Duodenal mucosa (tissue), 2 donors: Measurements from ENCODE around the gene CFAP58.

Experiments used
- H3K27ac ChIP-seq: one replicate; pipeline ENCODE4 v1.7.0; 2013; ENCODE audit warnings: low read depth, low read length
- H3K27me3 ChIP-seq, 2 donors: one replicate each; pipeline ENCODE4 v1.7.0; 2013; ENCODE audit warnings: low read length in 2 of 2, control low read depth in 1 of 2; ENCODE audit not compliant: insufficient read depth in 2 of 2, control insufficient read depth in 1 of 2
- H3K36me3 ChIP-seq, 2 donors: one replicate each; pipeline ENCODE4 v1.7.0; 2013; ENCODE audit warnings: low read length in 2 of 2, control low read depth in 1 of 2; ENCODE audit not compliant: insufficient read depth in 2 of 2, control insufficient read depth in 1 of 2
- H3K4me1 ChIP-seq, 2 donors: one replicate each; pipeline ENCODE4 v1.7.0; 2013; ENCODE audit warnings: low read length in 2 of 2, control low read depth in 1 of 2; ENCODE audit not compliant: insufficient read depth in 2 of 2, control insufficient read depth in 1 of 2
- H3K4me3 ChIP-seq, 2 donors: one replicate each; pipeline ENCODE4 v1.7.0; 2013; ENCODE audit warnings: low read length in 2 of 2, low read depth in 1 of 2
- H3K9ac ChIP-seq, 2 donors: one replicate each; pipeline ENCODE4 v1.7.0; 2013; ENCODE audit warnings: low read length in 2 of 2, low read depth in 1 of 2
- H3K9me3 ChIP-seq, 2 donors: one replicate each; pipeline ENCODE4 v1.7.0; 2013; ENCODE audit warnings: low read length in 2 of 2, control low read depth in 1 of 2; ENCODE audit not compliant: control insufficient read depth in 1 of 2

CFAP58 gene, protein sequence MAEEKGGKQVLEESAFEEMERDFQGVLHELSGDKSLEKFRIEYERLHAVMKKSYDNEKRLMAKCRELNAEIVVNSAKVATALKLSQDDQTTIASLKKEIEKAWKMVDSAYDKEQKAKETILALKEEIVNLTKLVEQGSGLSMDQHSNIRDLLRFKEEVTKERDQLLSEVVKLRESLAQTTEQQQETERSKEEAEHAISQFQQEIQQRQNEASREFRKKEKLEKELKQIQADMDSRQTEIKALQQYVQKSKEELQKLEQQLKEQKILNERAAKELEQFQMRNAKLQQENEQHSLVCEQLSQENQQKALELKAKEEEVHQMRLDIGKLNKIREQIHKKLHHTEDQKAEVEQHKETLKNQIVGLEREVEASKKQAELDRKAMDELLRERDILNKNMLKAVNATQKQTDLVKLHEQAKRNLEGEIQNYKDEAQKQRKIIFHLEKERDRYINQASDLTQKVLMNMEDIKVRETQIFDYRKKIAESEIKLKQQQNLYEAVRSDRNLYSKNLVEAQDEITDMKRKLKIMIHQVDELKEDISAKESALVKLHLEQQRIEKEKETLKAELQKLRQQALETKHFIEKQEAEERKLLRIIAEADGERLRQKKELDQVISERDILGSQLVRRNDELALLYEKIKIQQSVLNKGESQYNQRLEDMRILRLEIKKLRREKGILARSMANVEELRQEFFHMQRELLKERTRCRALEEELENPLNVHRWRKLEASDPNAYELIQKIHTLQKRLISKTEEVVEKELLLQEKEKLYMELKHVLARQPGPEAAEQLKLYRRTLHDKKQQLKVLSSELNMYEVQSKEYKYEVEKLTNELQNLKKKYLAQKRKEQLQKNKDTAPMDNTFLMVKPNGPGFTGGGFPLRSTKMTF

DNA sequence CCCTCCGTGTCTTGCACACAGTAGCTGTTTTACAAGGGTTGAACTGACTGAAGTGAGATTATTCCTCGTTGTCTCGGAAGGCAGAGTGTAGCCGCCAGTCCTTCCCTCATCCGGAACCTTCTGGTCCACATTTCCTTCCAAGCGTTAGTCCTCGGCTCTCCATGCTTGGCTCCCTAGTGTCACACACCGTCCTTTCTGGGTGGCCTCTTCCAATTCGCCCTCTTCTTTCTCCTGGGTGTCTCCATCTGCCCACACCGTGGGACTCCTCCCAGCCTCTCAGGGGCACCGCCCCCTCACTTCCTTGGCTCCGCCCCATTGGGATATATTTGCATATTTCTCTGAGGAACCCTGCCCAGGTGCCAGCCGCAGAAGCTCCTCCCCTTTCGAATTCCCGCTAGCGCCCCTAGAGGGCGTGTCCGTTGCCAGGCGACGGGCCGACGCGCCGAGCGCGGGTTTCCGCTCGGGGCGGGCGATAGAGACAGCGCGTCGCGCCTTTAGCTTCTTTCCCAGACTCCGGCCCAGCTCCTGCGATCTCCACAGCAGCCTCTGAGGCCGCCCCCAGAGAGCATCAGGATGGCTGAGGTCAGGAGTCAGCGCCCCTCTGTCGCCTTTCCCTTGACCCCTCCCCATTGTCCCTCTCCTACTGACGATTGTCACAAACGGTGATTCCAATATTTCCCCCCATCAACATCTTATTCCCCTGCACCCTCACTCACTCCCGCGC, at the start of gene CFAP58:
TSS of gene CFAP58 (plus strand) at position 509 of the 724 bp plus-strand sequence. CDS start at position 574, 65 bp downstream.
- no peak within 1 kb of the TSS for H3K27ac ChIP-seq
- no peaks in the 10 kb centered on the region for H3K36me3 ChIP-seq
- no peaks in the 10 kb centered on the region for H3K27me3 ChIP-seq
- no peak within 1 kb of the TSS for H3K9ac ChIP-seq
- H3K9me3 ChIP-seq = no peaks in the 10 kb centered on the region
- H3K4me1 ChIP-seq = peaks cover 22 to 30% of the 10 kb centered on the region in 2 donors
- H3K4me3 ChIP-seq = peak within 1 kb of the TSS; percentile 72 to 73

DNA sequence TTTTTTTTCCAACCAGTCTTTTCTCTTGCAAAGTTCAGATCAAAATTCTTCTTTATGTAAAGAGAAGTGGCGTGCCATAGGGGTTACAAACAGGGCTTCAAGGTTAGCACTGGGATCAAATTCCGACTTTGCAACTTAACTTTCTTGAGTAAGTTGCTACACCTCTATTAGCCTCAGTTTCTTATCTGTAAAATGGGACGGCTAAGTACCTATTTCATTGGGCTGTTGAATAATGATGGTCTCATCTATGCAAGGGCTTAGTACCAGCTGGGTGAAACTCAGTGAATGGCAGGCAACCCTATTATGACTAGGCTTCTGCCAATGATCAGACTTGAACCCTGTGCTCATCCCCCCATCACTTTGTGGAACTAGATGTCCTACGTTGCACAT, 49.3 kb upstream of the CFAP58 start:
- H3K4me1 ChIP-seq = peaks cover 27 to 39% of the 10 kb centered on the region in 2 donors
- H3K27ac ChIP-seq = no peak overlapping the region
- H3K27me3 ChIP-seq = no peaks in the 10 kb centered on the region
- H3K36me3 ChIP-seq = no peaks in the 10 kb centered on the region
- no peak overlapping the region for H3K4me3 ChIP-seq
- H3K9me3 ChIP-seq = no peaks in the 10 kb centered on the region
- H3K9ac ChIP-seq = no peak overlapping the region

DNA sequence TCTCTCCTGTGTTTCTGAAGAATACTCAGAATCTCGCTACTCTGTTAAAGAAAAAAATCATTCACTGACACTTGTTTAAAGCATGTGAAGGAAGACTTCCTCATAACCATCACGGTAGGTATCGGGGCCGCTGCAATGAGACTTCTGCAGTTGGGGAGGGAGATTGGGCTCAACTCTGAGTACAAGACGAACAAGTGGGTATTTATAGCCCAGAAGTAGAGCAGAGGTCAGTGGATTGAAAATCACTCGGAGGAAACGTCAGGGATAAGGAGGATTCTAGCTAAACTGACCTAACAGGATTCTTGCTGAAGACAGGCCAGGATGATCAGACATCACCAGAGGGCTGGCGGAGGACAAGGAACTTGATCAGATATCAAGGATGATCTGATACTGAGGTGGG, 48.7 kb upstream of the CFAP58 start:
- peaks cover 27 to 33% of the 10 kb centered on the region in 2 donors for H3K4me1 ChIP-seq

DNA sequence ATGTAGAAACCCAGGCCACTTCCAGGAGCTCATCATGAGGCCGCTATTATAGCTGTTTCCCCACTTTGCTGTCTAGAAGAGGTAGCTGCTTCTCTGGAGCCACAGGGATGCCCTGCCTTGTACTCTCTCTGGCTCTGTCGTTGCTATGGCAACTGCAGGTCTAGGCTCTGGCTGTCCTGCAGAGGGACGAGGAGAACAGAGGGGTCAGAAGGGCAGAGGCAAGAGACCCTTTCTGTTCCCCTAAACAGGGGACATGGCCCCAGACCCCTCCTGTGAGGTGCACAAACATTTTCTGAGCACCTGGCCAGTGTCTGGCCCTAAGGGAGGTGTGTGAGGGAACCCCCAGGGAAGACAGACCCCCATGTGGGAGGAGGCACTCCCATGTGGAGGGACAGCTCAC, 46.7 kb upstream of the CFAP58 start:
- Histone ChIP-seq H3K27ac (no peak overlapping the region), H3K9me3 (no peaks in the 10 kb centered on the region), H3K4me3 (no peak overlapping the region), H3K4me1 (peaks cover 15 to 21% of the 10 kb centered on the region in 2 donors), H3K36me3 (peaks cover 4 to 6% of the 10 kb centered on the region in 2 donors), H3K27me3 (no peaks in the 10 kb centered on the region), H3K9ac (no peak overlapping the region)

More for the DNA sequence above, 48.7 kb upstream of the CFAP58 start:
- Histone ChIP-seq H3K9me3 (no peaks in the 10 kb centered on the region), H3K4me3 (no peak overlapping the region), H3K9ac (no peak overlapping the region), H3K36me3 (no peaks in the 10 kb centered on the region), H3K27me3 (no peaks in the 10 kb centered on the region), H3K27ac (no peak overlapping the region)

DNA sequence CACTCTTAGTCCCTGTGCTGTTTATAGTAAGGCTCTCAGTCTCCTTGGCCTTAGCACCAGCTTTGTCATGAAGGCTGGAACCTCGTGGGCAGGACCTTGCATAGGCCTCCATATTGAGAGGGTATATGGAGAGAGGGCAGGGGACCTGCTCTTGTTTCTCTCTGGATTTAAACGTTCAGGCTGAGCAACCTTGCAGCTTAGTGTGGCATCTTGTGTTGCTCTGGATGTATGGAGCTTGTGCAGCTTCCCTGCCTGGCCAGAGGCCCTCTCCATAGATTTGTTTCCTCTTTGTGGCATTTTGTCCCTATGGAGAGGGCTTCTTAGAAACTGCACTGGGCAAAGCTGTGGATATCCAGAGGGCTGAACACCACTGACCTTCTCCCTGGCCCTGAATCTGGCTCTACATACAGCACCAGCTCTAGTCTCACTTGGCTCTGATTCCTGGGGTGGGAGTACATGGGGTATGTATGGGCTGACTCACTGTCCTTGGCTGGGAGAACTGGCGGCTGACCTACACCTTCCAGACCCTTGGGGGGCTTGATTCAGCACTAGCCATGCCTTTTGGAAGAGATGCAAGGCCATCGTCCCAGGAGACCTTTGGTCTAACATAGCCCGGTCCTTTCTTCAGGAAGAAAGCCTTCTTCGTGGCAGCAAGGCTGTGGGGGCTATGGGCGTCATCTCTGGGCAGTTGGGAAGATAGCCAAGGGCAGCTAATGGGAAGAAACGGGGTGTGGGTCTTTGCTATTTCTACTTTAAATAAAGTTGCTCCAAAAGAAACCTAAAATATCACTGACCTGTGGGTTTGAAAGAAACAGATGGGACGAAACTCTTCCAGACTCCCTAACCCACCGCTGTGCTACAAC, 45.8 kb upstream of the CFAP58 start:
- no peak overlapping the region for H3K9ac ChIP-seq
- no peak overlapping the region for H3K4me3 ChIP-seq
- H3K27me3 ChIP-seq = no peaks in the 10 kb centered on the region
- peaks cover 15 to 21% of the 10 kb centered on the region in 2 donors for H3K4me1 ChIP-seq
- no peak overlapping the region for H3K27ac ChIP-seq
- peaks cover 6% of the 10 kb centered on the region in 2 donors for H3K36me3 ChIP-seq
- no peaks in the 10 kb centered on the region for H3K9me3 ChIP-seq

DNA sequence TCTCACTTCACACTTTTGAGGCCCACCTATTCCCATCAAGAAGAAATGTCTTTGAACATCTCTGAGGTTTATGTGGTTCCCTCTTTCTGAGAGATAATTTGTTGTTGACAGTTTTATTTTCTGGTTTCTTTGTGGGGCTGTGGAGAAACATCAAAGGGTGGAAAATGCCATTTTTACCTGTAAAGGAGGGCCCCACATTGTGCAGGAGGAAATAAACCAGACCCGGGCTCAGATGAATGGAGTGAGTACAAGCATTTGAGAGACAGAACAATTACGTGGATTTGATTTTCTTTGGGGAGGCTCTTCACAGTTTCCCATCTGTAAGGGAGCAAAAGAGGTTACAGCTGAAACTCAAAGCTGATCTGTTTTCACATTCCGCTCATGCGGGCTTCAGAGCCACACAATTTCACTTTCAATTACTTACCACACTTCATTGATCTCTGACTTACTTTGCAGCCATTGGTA, 45.2 kb upstream of the CFAP58 start:
- peaks cover 6 to 13% of the 10 kb centered on the region in 2 donors for H3K36me3 ChIP-seq
- no peak overlapping the region for H3K27ac ChIP-seq
- no peak overlapping the region for H3K4me3 ChIP-seq
- no peaks in the 10 kb centered on the region for H3K9me3 ChIP-seq
- H3K27me3 ChIP-seq = no peaks in the 10 kb centered on the region
- peaks cover 15 to 21% of the 10 kb centered on the region in 2 donors for H3K4me1 ChIP-seq
- H3K9ac ChIP-seq = no peak overlapping the region

DNA sequence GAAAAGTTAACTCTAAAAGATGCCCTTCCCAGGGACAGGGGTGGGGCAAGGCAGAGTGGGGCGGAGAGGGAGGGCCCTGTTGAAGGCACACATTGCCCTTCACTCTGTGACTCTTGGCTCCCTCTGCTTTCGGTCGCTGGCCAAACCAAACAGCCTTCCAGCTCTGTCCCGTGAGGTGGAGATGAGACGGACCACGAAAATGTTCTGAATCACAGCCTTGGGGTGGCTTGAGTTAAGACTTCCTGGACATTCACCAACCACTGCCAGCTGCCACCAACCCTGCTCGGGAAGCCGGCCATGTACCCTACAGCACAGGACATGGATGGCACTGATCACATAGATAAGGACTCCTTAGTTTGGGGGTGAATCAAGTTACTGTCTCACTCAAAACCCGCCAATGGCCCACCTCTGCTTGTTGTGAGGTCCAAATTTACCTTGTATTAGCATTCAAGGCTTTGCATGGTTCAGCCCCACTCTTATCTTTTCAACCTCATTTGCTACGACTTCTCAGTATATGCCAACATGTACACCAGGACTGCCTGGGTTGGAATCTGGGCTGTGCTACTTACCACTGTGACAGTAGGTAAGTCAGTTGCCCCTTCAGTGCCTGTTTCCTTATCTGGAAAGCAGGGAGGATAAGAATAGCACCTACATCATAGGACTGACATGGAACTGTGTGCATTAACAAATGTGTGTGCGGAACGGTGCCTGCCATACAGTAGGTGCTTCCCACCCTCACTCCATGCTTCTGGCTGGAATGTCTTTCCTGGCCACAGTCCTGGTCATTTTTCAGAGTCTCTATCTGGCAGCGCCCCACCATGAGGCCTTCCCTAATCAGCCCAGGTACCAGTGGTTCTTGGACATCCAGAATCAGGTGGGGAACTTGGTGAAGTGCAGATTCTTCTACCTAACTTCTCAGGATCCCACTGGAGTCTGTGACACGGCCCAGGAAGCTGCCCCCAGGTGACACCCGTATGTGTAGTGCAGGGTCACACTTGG, 43.4 kb upstream of the CFAP58 start:
- peaks cover 21 to 31% of the 10 kb centered on the region in 2 donors for H3K36me3 ChIP-seq
- no peak overlapping the region for H3K9ac ChIP-seq
- H3K27ac ChIP-seq = no peak overlapping the region
- no peaks in the 10 kb centered on the region for H3K27me3 ChIP-seq
- no peak overlapping the region for H3K4me3 ChIP-seq
- peaks cover 15 to 20% of the 10 kb centered on the region in 2 donors for H3K4me1 ChIP-seq
- H3K9me3 ChIP-seq = no peaks in the 10 kb centered on the region

DNA sequence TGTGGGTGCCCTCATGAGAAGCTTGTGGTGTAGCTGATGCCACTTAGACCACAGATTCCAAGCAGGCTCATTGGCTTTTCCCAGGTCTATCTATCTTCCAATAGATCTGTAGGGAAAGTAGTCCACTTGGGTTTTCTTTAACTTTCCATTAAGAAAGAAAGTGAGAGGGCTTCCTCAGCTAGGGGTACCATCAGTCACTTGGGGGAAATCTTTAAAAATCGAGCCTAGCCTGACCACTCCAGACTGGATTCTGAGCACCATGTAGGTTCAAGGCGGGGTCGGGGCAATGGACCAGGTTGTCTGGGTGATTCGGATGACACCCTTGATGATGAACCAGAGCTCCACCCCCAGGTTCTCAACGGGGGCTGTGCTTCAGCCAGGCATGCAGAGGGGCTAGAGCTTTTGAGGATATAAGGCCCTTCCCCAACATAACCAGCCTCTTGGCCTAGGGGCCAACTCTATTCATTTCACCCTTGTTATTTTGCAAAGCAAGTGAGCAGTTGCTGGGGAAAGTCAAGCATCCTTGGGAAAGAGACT, 42.4 kb upstream of the CFAP58 start:
- Histone ChIP-seq H3K4me3 (no peak overlapping the region), H3K9me3 (no peaks in the 10 kb centered on the region), H3K27ac (no peak overlapping the region), H3K36me3 (peaks cover 21 to 37% of the 10 kb centered on the region in 2 donors), H3K27me3 (no peaks in the 10 kb centered on the region), H3K4me1 (peaks cover 8 to 11% of the 10 kb centered on the region in 2 donors), H3K9ac (no peak overlapping the region)
